Endometrial microvascular endothelial cells (primary cell): Measurements from ENCODE around the gene HOXA10. TPM values are rescaled to one million over a fixed set of nuclear protein-coding genes. Genes with fewer than 3 reads are reported as not detected.

Experiments used
- in situ Hi-C: cut with HindIII; loops from 2 replicates; pipeline ENCODE4 v1.10.0; 2017; ENCODE audit warnings: low sequenced_read_pairs, low pct_unique_long_range_greater_than_20kb; ENCODE audit errors: inconsistent ontology term
- total RNA-seq: library from RNA; depleted of rRNA; stranded (reverse); fragments of >200 nt; gene quantifications from one replicate; pipeline ENCODE4 v1.2.3, GENCODE V29; 2015; ENCODE audit errors: inconsistent ontology term

Gene HOXA10
- total RNA-seq, 1 donor from 2014 or later: 9.8 TPM

DNA sequence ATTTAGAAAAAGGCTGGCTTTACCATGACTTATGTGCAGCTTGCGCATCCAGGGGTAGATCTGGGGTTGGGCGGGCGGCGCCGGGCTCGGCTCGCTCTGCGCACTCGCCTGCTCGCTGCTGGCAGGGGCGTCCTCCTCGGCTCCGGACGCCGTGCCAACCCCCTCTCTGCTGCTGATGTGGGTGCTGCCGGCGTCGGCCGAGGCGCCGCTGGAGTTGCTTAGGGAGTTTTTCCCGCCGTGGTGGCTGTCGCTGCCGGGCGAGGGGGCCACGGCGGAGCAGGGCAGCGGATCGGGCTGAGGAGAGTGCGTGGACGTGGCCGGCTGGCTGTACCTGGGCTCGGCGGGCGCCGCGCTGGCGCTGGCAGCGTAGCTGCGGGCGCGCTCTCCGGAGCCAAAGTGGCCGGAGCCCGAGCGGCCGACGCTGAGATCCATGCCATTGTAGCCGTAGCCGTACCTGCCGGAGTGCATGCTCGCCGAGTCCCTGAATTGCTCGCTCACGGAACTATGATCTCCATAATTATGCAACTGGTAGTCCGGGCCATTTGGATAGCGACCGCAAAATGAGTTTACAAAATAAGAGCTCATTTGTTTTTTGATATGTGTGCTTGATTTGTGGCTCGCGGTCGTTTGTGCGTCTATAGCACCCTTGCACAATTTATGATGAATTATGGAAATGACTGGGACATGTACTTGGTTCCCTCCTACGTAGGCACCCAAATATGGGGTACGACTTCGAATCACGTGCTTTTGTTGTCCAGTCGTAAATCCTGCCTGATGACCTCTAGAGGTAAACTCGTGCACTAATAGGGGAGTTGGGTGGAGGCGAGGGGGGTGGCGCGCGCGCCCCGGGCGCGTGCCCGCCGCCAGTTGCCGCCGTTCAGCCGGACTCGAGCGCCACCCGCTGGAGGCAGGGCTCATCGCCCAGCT is 30.8 kb downstream of the HOXA10 start, which contains the start of gene HOXA5:
Gene HOXA5, minus strand, starts transcription at position 659 of the 927 bp plus-strand sequence. Its CDS starts 74 bp downstream, at position 585.
- in situ Hi-C loops: no loop called here

DNA sequence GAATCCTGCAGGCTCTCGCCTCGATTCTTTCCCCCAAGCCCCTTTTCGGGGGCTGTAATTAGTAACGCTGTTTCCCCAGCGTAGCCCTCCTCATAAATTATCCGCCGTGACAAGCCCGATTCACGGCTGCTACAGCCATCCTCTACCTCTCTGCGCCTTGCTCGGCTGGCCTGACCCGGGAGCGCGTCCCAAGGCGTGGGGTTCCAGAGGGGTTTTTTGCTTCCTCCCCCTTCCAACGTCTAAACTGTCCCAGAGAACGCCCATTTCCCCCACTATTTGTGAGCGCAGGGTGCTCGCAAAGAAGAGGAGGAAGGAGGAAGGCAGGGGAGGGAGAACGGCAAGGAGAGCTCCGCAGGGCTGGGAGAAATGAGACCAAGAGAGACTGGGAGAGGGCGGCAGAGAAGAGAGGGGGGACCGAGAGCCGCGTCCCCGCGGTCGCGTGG is 31.5 kb downstream of the HOXA10 start:
- in situ Hi-C loops: no loop called here

DNA sequence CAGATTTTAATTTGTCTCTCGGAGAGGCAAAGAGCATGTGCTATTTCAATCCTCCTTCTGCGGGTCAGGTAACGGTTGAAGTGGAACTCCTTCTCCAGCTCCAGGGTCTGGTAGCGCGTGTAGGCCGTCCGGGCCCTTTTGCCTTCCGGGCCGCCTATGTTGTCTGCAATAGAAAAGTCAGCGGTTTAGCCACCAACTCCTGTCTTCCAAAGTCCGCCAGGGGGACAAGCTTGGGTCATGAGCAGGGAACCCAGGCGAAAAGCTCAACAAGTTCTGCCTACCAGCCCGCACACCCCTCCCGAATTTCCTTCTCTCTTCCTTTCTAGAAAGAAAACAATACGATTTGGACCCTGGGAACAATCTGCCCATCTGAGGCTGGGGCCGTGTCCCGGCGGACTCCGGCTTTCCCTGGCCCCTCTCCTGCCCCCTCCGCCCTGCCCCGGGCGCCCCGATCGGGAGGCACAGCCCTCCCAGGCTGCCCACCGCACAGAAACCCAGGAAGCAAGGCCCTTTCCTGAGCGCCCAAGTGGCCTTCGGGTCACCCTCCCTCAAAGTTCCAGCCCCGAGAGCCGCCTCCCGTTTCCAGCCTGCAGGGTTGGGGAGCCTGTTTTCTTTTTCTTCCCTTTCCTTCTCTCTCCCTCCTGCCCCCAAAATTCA is 32.1 kb downstream of the HOXA10 start:
- in situ Hi-C loops: no loop called here

DNA sequence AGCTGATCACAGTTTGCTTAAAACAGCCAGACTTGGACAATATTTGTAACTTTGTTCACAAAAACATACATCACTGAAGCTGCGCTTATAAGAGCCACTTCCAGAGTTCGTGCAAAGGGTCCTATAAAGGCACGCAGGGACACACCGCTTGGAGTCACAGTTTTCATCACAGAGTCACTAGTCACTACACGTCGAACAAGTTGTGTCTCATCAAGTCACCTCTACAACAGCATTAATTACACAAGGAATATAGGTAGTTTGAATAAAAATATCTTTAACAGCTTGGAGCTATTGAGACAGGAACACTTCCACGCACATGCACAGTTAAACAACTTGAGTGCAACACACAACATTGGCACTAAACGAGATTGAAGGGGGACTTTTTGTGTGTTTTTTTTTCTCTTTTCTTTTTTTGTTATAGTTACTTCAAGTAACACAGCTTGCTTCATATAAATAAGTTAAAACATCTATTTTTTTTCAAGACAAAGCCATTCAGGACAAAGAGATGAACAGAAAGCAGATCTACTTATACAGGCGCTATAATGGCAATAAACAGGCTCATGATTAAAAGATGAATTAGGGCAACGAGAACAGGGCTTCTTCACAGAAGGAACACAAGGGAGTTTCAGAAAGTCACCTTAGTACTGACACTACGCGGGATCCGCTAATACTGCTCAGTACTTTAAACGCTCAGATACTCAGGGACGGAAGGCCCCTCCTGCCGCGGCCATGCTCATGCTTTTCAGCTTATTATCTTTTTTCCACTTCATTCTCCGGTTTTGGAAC is 32.8 kb downstream of the HOXA10 start:
- in situ Hi-C loops: no loop called here

DNA sequence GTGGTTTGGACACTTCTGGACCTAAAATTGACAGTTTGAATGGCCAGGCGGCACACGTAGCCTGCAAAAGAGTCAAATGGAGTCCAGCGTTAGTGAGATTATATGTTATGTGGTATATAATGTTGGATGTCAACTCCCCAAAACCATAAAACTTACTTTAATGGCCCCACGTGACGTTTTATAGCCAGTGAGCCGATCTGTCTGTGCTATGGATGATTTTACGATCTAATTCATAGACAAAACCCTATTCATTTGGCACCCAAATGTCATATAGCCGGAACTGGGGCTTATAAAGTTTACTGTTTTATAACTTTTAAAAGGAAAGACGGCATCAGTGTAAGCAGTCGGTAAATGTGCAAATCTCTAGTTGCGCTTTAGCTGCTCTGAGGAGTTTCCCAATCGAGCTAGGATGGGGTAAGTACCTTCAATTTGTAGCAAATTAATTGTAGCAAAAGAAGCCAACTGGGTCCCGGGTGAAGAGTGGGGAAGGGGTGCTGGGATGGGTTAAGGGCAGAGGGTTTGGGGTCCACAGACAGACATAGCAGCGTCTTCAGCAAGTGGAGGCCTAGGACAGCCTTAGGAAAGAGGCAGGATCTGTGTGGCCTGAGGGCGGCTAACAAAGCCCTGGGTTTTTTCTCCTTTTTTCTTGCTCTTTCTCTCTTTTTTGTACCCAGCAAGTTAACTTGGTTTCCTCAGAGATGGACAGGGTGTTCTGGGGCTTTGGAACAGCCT is 33.8 kb downstream of the HOXA10 start:
- in situ Hi-C loops: no loop called here

DNA sequence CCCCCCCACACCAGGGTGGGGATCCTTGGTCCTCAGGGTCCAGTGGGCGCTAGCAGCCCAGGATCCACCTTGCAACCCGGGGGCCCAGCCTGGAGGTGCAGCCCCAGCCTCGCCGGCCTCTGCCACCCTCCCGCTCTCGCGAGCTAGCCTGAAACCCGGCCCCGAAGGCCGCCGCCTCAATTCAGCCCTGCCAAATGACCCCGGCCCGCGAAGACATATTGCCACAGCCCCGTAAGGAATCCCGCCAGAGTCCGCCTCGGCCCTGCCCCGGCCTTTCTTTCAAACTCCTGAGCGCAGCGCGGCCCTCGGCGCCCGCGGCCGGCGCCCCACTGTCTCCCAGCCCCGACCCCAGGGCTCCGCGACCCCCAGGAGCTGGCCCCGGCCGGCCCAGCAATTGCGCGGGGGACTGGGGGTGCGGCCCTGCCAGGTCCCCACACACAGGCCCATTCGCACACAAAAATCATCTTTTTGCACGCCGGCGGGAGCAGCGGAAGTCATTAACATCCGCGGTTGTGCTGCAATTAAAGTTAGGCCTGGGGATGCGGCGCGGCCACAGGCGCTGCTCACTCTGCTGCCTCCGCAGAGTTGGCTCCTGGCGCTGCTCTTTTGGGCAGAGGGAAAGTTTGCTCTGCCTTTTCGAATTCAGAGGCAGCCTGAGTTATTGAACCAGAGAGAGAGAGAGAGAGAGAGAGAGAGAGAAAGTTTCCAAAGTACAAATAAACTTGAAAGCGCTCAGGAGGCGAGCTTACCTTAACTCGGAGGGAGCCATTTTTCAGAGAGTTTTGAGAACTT is 34.6 kb downstream of the HOXA10 start:
- in situ Hi-C loops: no loop called here

DNA sequence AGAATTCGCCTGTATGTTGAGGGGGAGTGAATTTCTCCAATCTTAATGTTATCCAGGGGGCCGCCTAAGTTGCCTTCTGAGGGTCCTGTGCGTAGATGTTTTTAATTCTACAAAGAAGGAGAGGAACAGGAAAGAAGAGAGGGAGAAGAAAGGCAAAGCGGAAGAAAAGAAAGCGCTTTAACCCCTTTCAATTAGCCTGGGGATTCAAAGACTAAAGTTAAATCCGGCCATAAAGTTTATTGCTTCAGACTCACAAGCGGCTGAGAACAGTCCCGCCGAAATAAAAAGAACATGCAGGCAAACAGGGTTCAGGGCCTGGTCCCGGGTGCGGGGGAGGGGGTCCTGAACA is 35.2 kb downstream of the HOXA10 start:
- in situ Hi-C loops: no loop called here

DNA sequence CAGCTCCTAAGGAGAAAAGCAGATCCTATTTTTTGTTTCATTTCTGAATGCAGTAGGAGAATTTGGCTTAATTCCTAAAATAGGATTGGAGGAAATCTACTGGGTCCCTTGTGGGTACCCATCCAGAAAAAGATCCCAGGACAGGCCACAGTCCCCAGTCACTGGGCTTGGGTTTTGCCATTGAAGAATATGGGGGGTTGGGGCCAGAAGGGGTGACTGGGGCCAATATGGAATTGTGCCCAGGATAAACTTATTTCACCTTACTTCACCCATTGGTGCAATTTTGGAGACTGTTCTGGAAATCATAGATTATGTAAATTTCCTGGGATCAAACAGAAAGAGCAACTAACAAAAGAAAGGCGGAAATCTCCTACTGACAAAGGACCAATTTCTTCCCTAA is 35.6 kb downstream of the HOXA10 start:
- in situ Hi-C loops: no loop called here

DNA sequence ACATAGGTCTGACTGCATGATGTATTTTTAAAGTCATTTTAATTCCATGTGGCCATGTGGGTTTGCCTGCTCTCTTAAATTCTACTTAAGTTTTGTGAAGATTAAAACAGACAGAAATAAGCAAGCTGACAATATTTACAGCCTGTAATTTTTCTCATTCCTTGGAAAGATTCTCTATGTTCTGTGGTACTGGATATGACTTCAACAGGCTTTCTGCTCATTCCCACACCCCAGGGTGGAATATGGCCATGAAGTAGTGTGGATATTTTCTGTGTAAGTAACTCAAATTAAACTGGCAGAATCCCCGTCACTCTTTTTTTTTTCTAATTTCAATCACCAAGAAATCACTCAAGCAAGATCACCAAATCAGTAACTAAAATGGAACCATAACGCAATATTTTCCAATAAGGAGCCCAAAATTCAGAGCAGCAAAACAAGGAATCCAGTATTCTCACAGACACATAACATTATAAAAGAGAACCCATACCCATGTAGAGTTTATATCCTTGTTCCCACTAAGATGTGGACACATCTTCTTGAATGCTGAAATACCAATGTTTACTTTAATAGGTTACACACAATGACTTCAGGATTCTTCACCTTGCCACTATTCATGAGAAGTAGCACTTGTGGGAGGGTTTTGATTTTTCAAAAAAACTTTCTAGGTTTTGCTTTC is 36.3 kb downstream of the HOXA10 start:
- in situ Hi-C loops: no loop called here

DNA sequence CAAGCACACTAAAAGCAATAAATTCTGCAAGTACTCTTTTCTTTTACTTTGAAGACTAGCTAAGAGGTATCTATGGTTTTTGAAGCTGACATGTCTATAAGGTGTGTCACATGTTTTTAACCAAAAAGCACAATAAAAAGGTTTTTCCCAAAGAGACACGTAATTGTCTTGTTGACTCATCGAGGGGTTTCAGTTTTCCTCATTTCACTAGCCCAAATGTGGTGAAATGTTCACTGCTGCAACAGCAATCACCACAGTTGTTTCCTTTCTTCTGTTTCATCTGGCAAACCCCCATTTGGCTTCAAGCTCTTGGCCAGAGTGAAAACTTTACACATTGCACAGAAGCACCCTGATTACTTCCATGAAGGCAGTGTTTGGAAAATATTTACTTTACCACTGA is 39.7 kb downstream of the HOXA10 start:
- in situ Hi-C loops: no loop called here

DNA sequence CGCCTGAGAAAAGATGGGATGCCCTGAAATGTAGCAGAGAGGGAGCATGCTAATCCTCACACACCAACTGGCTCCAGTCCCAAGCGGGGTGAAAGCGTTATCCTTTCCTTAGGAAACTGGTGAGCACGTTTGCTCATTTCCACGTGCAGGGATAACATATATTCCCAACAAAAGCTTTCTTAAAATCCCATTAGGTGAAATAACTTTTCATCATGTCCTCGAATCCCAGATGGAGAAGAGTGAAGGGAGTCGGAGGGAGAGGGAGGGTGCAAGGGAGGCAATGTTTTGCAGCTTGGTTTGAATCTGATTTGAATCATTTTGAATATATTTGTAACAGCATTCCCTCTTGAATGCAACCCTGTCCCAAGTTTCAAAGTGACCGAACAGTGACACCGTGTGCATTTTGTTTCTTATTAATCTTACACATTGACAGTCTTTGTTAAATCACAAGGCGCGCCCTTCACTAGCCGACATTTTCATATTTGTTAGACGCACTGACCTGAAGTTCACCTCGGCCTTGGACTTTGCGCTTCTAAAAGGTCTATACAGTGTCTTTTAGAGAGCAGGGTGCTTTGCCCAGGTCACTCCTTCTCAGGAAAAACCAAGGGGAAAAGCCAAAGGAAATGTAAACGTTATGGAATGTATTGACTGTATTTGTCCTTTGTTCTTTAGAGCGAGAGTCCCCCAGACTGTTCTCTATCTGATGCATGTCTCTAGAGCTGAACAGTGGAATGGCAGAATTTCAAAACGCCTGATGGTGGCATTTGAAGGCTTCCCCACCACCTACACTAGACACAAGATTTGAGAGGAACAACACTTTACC is 40.5 kb downstream of the HOXA10 start:
- in situ Hi-C loops: no loop called here

DNA sequence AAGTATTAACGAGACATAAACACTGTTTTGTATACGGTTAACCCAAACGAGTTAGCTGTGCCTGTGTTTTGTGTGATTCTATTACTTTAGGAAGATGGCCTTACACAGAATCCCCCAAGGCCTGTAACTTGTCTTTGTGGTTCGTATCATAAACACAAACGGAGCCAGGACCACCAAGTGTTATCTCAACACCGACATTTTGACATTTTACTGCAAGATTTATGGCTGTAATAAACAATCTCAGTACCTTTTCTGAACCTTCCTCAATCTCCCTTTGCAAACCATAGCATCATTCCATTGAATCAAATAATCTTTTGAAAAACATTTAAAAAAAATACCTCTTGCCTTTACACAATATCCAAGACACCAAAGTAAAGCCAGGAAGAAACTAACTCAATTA is 41.1 kb downstream of the HOXA10 start:
- in situ Hi-C loops: no loop called here

DNA sequence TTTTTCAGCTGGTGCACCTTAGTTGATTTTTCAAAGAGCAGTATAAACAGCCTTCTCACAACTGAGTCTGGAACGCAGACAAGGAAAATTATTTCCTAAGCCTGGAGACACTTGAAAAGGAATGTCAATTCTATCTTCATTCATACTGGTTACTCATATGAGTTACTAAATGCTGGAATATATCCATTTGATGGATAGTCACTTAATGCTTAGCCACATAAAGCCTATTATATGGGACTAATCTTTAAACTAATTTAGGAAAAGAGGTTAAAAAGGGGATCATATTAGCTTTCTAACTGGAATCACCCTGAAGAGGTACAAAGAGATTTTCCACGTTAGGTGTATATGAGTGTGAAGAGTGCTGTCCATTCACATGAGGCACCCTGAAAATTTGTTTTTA is 41.9 kb downstream of the HOXA10 start:
- in situ Hi-C loops: no loop called here

DNA sequence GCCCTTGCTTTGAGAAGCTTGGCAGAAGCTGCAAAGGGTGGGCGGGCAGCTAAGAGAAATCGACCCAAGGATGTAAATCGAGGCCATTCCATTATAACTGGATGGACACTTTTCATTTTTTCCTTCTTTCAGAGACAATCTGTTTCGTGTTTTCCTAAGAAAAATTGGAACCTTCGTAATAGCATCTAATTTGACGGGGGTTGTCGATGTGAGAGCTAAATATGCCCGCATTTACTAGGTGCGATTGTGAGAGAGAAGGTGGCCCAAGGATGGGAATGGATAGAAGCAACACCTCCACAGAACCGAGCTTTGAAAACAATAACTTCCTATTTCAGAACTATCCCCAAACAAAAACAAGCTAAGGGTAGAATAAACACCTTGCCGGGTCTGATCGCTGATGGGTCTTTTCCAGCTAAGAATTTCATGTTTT is 42.7 kb downstream of the HOXA10 start:
- in situ Hi-C loops: no loop called here

DNA sequence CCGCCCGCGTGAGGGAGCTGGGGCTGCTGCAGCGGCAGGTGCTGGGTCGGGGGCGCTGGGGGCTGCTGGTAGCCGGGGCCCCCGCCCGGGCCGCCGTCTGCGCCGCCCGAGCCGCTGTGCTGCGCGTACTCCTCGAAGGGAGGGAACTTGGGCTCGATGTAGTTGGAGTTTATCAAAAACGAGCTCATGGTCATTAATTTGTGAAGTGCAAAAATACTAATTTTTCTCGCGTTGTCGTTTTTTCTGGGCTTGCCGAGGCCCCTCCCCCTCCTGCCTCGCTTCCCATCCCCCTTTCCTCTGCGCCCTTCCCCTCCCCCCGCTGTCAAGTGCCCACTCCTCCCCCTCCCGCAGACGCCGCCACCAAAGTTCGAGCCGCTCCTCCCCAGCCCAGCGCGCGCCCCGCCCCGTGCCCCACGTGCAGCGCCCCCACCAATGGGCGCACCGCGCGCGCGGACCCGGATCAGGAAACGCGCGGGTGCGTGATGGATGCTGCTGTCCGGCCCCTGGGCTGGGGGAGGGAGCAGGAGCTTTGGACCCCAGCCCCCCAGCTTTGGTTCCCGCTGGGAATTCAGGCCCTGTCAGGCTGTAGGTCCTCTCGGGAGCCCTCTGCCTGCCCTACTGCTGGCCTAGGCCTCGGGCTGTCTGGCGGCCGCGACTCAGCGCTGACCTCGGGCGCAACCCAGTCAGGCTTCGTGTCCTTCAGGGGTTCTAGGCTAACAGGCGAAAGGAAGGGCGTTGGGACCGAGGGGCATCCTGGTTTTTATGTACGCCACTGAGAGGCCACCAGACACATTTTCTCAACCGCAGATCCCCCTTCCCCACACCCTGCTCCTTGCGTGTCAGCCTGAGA is 43.4 kb downstream of the HOXA10 start, which contains the start of gene HOXA4:
Gene HOXA4, minus strand, starts transcription at position 218 of the 850 bp plus-strand sequence. Its CDS starts 24 bp downstream, at position 194.
- in situ Hi-C loops: no loop called here
